Neuronal stem cell (in vitro differentiated cells): ENCODE measurements around the gene MIA2.
"Not testable (repeated sequence)": the region's sequence is repeated elsewhere in the genome, so short reads cannot be mapped to it uniquely, and the experiment has no call there.

Experiments
- DNase-seq: peaks from one replicate; pipeline ENCODE4 v3.0.0-alpha.2; 2013; ENCODE audit warnings: low spot score
- H2AFZ ChIP-seq: one replicate; pipeline ENCODE4 v1.6.1; 2013; ENCODE audit warnings: mild to moderate bottlenecking, low read length, inconsistent platforms
- H2AK5ac ChIP-seq: 2 replicates; pipeline ENCODE4 v1.6.1; 2013; ENCODE audit warnings: low read depth, mild to moderate bottlenecking, inconsistent platforms, low read length, moderate library complexity, mixed read lengths
- H2BK120ac ChIP-seq: 2 replicates; pipeline ENCODE4 v1.6.1; 2013; ENCODE audit warnings: low read depth, mild to moderate bottlenecking, inconsistent platforms, low read length, moderate library complexity, mixed read lengths
- H2BK12ac ChIP-seq: one replicate; pipeline ENCODE4 v1.6.1; 2013; ENCODE audit warnings: low read length, inconsistent platforms
- H2BK15ac ChIP-seq: 2 replicates; pipeline ENCODE4 v1.6.1; 2013; ENCODE audit warnings: mild to moderate bottlenecking, low read length, inconsistent platforms, mixed read lengths
- H2BK5ac ChIP-seq: one replicate; pipeline ENCODE4 v1.6.1; 2013; ENCODE audit warnings: inconsistent platforms, mild to moderate bottlenecking, low read length, moderate library complexity
- H3K14ac ChIP-seq: one replicate; pipeline ENCODE4 v1.6.1; 2013; ENCODE audit warnings: low read length, inconsistent platforms
- H3K18ac ChIP-seq: 2 replicates; pipeline ENCODE4 v1.6.1; 2013; ENCODE audit warnings: low read length, inconsistent platforms
- H3K23ac ChIP-seq: 2 replicates; pipeline ENCODE4 v1.6.1; 2013; ENCODE audit warnings: low read depth, mild to moderate bottlenecking, mixed read lengths, low read length, inconsistent platforms; ENCODE audit not compliant: poor library complexity
- H3K27ac ChIP-seq: replicated peaks from 3 replicates; pipeline ENCODE4 v1.5.1; 2013; ENCODE audit warnings: low read length, inconsistent platforms
- H3K27me3 ChIP-seq, 3 experiments: 2 replicates each; pipeline ENCODE4 v1.6.1; 2013; ENCODE audit warnings: low read length in 3 of 3, mild to moderate bottlenecking in 2 of 3, inconsistent platforms in 1 of 3, low read depth in 1 of 3, mixed read lengths in 1 of 3, moderate library complexity in 1 of 3; ENCODE audit not compliant: control insufficient read depth in 3 of 3, insufficient read depth in 3 of 3
- H3K36me3 ChIP-seq, 2 donors: replicated peaks in 1 of 2; 2 replicates each; pipeline ENCODE4 v1.6.1; 2013; ENCODE audit warnings: low read length in 2 of 2; ENCODE audit not compliant: control insufficient read depth in 2 of 2, insufficient read depth in 2 of 2
- H3K4ac ChIP-seq: 2 replicates; pipeline ENCODE4 v1.6.1; 2013; ENCODE audit warnings: inconsistent platforms, mild to moderate bottlenecking, low read length, moderate library complexity
- H3K4me1 ChIP-seq, 2 donors: 1 replicate in 1 of 2; 2 replicates in 1 of 2; pipeline ENCODE4 v1.6.1; 2013; ENCODE audit warnings: low read length in 2 of 2, low read depth in 1 of 2; ENCODE audit not compliant: control insufficient read depth in 2 of 2, insufficient read depth in 1 of 2
- H3K4me2 ChIP-seq: one replicate; pipeline ENCODE4 v1.6.1; 2013; ENCODE audit warnings: mild to moderate bottlenecking, low read length, inconsistent platforms; ENCODE audit not compliant: insufficient read depth, poor library complexity, severe bottlenecking
- H3K4me3 ChIP-seq, 2 donors: 2 replicates each; pipeline ENCODE4 v1.5.1; 2013; ENCODE audit warnings: low read length in 2 of 2, mild to moderate bottlenecking in 2 of 2, inconsistent platforms in 1 of 2, moderate library complexity in 1 of 2
- H3K79me1 ChIP-seq: one replicate; pipeline ENCODE4 v1.6.1; 2013; ENCODE audit warnings: low read depth, mild to moderate bottlenecking, inconsistent platforms, low read length, moderate library complexity
- H3K9ac ChIP-seq: one replicate; pipeline ENCODE4 v1.6.1; 2013; ENCODE audit warnings: mild to moderate bottlenecking, low read depth, low read length, inconsistent platforms; ENCODE audit not compliant: poor library complexity
- H3K9me3 ChIP-seq, 2 donors: replicated peaks in 1 of 2; 2 replicates each; pipeline versions ENCODE3 to v1.6.1; 2013; ENCODE audit warnings: low read length in 2 of 2, mild to moderate bottlenecking in 2 of 2, inconsistent platforms in 1 of 2, low read depth in 1 of 2, mixed read lengths in 1 of 2, moderate library complexity in 1 of 2; ENCODE audit not compliant: control insufficient read depth in 2 of 2, insufficient read depth in 1 of 2
- H4K8ac ChIP-seq: one replicate; pipeline ENCODE4 v1.6.1; 2013; ENCODE audit warnings: low read depth, mild to moderate bottlenecking, inconsistent platforms, low read length, moderate library complexity
- H4K91ac ChIP-seq: one replicate; pipeline ENCODE4 v1.6.1; 2013; ENCODE audit warnings: low read length, low read depth, mild to moderate bottlenecking, inconsistent platforms; ENCODE audit not compliant: poor library complexity
- WGBS, 2 donors: extraction: QIAGEN DNeasy Blood & Tissue Kit; methylation state at CpG; one replicate each; pipeline ENCODE4 v1.1.7; 2013; ENCODE audit warnings: missing lambda C conversion rate in 2 of 2, mixed read lengths in 1 of 2; ENCODE audit not compliant: insufficient read length in 2 of 2, insufficient replicate concordance in 1 of 2; ENCODE audit errors: extremely low coverage in 2 of 2; 5-methylcytosine and 5-hydroxymethylcytosine counted together

MIA2 gene

DNA sequence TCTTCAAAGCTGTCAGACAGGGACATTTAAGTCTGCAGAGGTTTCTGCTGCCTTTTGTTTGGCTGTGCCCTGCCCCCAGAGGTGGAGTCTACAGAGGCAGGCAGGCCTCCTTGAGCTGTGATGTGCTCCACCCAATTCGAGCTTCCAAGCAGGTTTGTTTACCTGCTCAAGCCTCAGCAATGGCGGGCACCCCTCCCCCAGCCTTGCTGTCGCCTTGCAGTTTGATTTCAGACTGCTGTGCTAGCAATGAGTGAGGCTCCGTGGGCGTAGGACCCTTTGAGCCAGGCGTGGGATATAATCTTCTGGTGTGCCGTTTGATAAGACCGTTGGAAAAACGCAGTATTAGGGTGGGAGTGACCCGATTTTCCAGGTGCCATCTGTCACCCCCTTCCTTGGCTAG lies 125.4 kb downstream of the MIA2 start:
- not testable (repeated sequence) for H3K4me3 ChIP-seq, H3K27me3 ChIP-seq, H2AK5ac ChIP-seq, H3K9me3 ChIP-seq, H3K18ac ChIP-seq, H3K27ac ChIP-seq, H2BK120ac ChIP-seq, H3K4me1 ChIP-seq, H2BK15ac ChIP-seq, H3K79me1 ChIP-seq, H4K91ac ChIP-seq, H2AFZ ChIP-seq, H3K23ac ChIP-seq, H3K4me2 ChIP-seq, H2BK12ac ChIP-seq, H2BK5ac ChIP-seq, DNase-seq, H3K14ac ChIP-seq, H3K9ac ChIP-seq, H3K36me3 ChIP-seq, H4K8ac ChIP-seq, H3K4ac ChIP-seq
- no CpG with 5 or more reads among the region's 10 CpGs for WGBS, 2 donors

DNA sequence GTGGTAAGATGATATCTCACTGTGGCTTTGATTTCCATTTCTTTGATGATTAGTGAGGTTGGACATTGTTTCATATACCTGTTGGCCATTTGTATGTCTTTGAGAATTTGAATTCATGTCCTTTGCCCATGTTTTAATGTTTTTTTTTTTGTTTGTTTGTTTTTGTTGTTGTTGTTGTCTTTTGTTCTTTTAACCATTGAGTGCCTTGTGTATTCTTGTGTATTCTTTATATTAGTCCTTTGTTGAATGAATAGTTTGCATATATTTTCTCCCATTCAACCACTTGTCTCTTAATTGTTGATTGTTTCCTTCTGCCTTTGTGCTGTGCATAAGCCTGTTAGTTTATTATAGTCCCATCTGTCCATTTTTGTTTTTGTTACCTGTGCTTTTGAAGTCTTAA lies 126.6 kb downstream of the MIA2 start:
- H3K18ac ChIP-seq, result no peak overlapping the region
- H3K14ac ChIP-seq, result no peak overlapping the region
- H4K8ac ChIP-seq, result no peak overlapping the region
- H2BK120ac ChIP-seq, result no peak overlapping the region
- no peak overlapping the region for H3K23ac ChIP-seq
- H3K4me3 ChIP-seq, result no peak overlapping the region
- DNase-seq, result no peak
- H3K4ac ChIP-seq, result no peak overlapping the region
- H2BK15ac ChIP-seq, result no peak overlapping the region
- no peaks in the 10 kb centered on the region for H3K27me3 ChIP-seq
- no peak overlapping the region for H3K9ac ChIP-seq
- H4K91ac ChIP-seq, result no peak overlapping the region
- H2AFZ ChIP-seq, result no peak overlapping the region
- H3K27ac ChIP-seq, result no peak overlapping the region
- no peak overlapping the region for H3K4me2 ChIP-seq
- peaks cover 3 to 9% of the 10 kb centered on the region in 2 donors for H3K9me3 ChIP-seq
- H2BK5ac ChIP-seq, result no peak overlapping the region
- no peaks in the 10 kb centered on the region for H3K4me1 ChIP-seq
- H3K36me3 ChIP-seq, result no peaks in the 10 kb centered on the region
- no peak overlapping the region for H2BK12ac ChIP-seq
- H2AK5ac ChIP-seq, result no peak overlapping the region
- no peaks in the 10 kb centered on the region for H3K79me1 ChIP-seq

DNA sequence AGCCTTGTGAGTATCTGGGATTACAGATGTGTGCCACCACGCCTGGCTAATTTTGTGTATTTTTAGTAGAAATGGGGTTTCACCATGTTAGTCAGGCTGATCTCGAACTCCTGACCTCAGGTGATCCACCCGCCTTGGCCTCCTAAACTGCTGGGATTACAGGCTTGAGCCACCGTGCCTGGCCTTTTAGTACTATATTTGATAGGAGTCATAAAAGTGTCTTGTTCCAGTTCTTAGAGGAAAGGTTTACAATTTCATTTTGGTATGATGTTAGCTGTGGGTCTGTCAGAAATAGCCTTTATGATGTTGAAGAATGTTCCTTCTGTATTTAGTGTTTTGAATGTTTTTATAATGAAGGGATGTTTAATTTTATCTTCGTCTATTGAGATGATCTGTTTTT lies 127.8 kb downstream of the MIA2 start:
- H3K4me3 ChIP-seq, H3K9me3 ChIP-seq, H3K79me1 ChIP-seq, DNase-seq, H2BK12ac ChIP-seq, H4K91ac ChIP-seq, H2BK15ac ChIP-seq, H2BK5ac ChIP-seq, H3K23ac ChIP-seq, H3K4ac ChIP-seq, H2AK5ac ChIP-seq, H3K9ac ChIP-seq, H3K18ac ChIP-seq, H3K27ac ChIP-seq, H3K27me3 ChIP-seq, H2BK120ac ChIP-seq, H2AFZ ChIP-seq, H3K4me2 ChIP-seq, H4K8ac ChIP-seq, H3K14ac ChIP-seq, H3K36me3 ChIP-seq, H3K4me1 ChIP-seq: not testable (repeated sequence)
- WGBS, 2 donors, result no CpG with 5 or more reads among the region's 5 CpGs

DNA sequence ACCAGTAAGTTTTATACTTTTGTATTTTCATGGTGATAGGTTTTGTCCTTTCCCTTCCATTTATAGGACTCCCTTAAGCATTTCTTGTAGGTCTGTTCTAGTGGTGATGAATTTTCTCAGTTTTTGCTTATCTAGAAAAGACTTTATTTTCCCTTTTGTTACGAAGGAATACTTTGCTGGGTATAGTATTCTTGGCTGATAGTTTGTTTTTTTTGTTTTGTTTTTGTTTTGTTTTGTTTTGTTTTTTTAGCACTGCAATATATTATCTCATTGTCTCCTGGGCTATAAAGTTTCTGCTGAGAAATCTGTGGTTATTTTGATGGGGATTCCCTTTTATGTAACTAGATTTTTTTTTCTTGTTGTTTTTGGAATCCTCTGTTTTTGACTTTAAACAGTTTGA lies 130.8 kb downstream of the MIA2 start:
- peaks cover 3 to 17% of the 10 kb centered on the region in 2 donors for H3K4me1 ChIP-seq
- H4K8ac ChIP-seq, result no peak overlapping the region
- no peak overlapping the region for H3K4me3 ChIP-seq
- no CpG with 5 or more reads among the region's 1 CpG for WGBS, 2 donors
- DNase-seq, result no peak
- no peak overlapping the region for H2BK120ac ChIP-seq
- H2BK12ac ChIP-seq, result no peak overlapping the region
- no peak overlapping the region for H4K91ac ChIP-seq
- no peak overlapping the region for H3K18ac ChIP-seq
- H3K4ac ChIP-seq, result no peak overlapping the region
- no peaks in the 10 kb centered on the region for H3K79me1 ChIP-seq
- no peak overlapping the region for H2AK5ac ChIP-seq
- no peak overlapping the region for H3K27ac ChIP-seq
- no peak overlapping the region for H3K23ac ChIP-seq
- H3K9ac ChIP-seq, result no peak overlapping the region
- no peak overlapping the region for H2BK15ac ChIP-seq
- H3K27me3 ChIP-seq, result no peaks in the 10 kb centered on the region
- H3K4me2 ChIP-seq, result no peak overlapping the region
- H3K9me3 ChIP-seq, result peaks cover 3 to 5% of the 10 kb centered on the region in 2 donors
- H3K36me3 ChIP-seq, result no peaks in the 10 kb centered on the region
- no peak overlapping the region for H3K14ac ChIP-seq
- no peak overlapping the region for H2AFZ ChIP-seq
- H2BK5ac ChIP-seq, result no peak overlapping the region
